ENCODE results near the gene NEDD4L. TPM values are rescaled to one million over a fixed set of nuclear protein-coding genes. Genes with fewer than 3 reads are reported as not detected.

The NEDD4L gene
- total RNA-seq, 4 donors from 2014 or later, result 32.5 to 65.6 (median 43.4) TPM

- no peak for TF ChIP-seq CTCF (IDR thresholded peaks at IDR 0.05; ENCODE audit: low read depth)
Measured at GRCh38 chr18:58175786-58176176, 131.8 kb downstream of the NEDD4L start.

GRCh38 chr18:58177004-58177717 is 133.1 kb downstream of the NEDD4L start:
- no peak for TF ChIP-seq CTCF (IDR thresholded peaks at IDR 0.05; ENCODE audit: low read depth)

DNA sequence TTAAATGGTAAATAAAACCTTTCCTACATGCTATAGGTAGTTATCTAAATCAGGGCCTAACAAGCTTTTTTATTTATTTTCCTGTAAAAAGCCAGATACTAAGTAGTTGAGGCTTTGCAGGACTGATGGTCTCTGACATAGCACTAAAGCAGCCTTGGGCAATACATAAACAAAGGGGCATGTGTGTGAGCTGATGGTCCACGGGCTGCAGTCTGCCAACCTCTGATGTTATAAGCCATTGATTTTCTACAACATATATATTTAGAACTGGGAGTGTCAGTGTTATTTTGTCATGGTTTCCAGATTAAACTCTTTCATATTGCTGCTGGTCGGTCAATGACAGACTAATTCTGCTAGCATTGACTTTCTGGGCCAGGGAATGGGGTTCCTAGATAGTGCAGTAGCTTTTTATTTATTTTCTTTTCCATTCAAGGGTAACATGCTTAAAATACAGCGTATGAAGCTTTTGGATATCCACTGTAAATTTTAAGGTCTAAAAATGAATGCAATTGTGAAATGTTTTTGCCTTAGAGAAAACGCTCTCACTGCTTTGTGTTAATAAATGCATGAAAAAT is 134.0 kb downstream of the NEDD4L start:
- no peak for TF ChIP-seq CTCF (IDR thresholded peaks at IDR 0.05; ENCODE audit: low read depth)

- TF ChIP-seq CTCF (IDR thresholded peaks at IDR 0.05; ENCODE audit: low read depth), result no peak
Measured at GRCh38 chr18:58178511-58178910, 134.5 kb downstream of the NEDD4L start.

DNA sequence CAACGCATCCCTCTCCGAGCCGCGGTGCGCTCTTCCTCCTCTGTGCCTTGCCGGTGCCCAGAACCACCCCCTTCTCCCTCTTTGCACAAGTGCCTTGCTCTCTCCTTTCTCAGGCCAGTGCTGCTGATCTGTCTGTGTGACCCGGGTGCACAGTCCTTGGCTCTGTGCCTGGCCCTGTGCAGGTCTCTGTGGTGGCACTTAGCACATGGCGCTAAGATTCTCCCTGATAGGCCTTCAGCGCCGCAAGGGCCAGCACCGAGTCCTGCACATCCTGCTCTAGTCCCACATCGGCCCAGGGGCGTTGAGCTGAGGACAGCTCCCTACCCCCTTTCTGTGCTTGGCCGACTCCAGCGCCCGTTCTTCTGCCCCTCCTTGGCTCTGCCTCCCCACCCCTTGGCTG is 136.1 kb downstream of the NEDD4L start:
- no peak for TF ChIP-seq CTCF (IDR thresholded peaks at IDR 0.05; ENCODE audit: low read depth)

GRCh38 chr18:58180738-58181353 is 136.8 kb downstream of the NEDD4L start:
- TF ChIP-seq CTCF (IDR thresholded peaks at IDR 0.05; ENCODE audit: low read depth), result no peak

GRCh38 chr18:58181988-58182387 is 138.0 kb downstream of the NEDD4L start:
- TF ChIP-seq CTCF (IDR thresholded peaks at IDR 0.05; ENCODE audit: low read depth), result no peak
